Measurements from ENCODE around the gene GOLGA8A. TPM values are rescaled to one million over a fixed set of nuclear protein-coding genes. Genes with fewer than 3 reads are reported as not detected.
A peak's percentile ranks its signal among the peaks of the same experiment; 100 is the strongest.

GOLGA8A gene
- 10 to 100 TPM; 22.3 to 64.6 (median 38.7) TPM for total RNA-seq

GRCh38 chr15:34437687-34438086 lies at the start of gene GOLGA8A:
Gene GOLGA8A (minus strand): TSS chr15:34437808. CDS start chr15:34389691, 48,117 bp downstream.
- ATAC-seq (ENCODE audit: low FRiP score) (peak; percentile 65), DNase-seq (ENCODE audit: low spot score) (no peak)
- no peak for TF ChIP-seq CTCF (IDR thresholded peaks at IDR 0.05)

- DNase-seq (ENCODE audit: low spot score) = no peak
- TF ChIP-seq CTCF (IDR thresholded peaks at IDR 0.05) = no peak
- ATAC-seq (ENCODE audit: low FRiP score) = no peak
These were observed 46.0 kb upstream of the GOLGA8A start for GRCh38 chr15:34483644-34484043.

- DNase-seq (ENCODE audit: low spot score) (no peak), ATAC-seq (ENCODE audit: low FRiP score) (no peak)
- TF ChIP-seq CTCF (IDR thresholded peaks at IDR 0.05) = no peak
These were observed 43.8 kb upstream of the GOLGA8A start for GRCh38 chr15:34481370-34481769.

- no peak for TF ChIP-seq CTCF (IDR thresholded peaks at IDR 0.05)
- DNase-seq (ENCODE audit: low spot score) = no peak
- ATAC-seq (ENCODE audit: low FRiP score) = no peak
These were observed 36.2 kb upstream of the GOLGA8A start for GRCh38 chr15:34473840-34474239.

GRCh38 chr15:34472947-34473346 lies 35.3 kb upstream of the GOLGA8A start:
- ATAC-seq (ENCODE audit: low FRiP score) (no peak), DNase-seq (ENCODE audit: low spot score) (no peak)
- TF ChIP-seq CTCF (IDR thresholded peaks at IDR 0.05) = no peak

GRCh38 chr15:34470892-34471291 lies 33.3 kb upstream of the GOLGA8A start:
- TF ChIP-seq CTCF (IDR thresholded peaks at IDR 0.05) = no peak
- DNase-seq (ENCODE audit: low spot score) (no peak), ATAC-seq (ENCODE audit: low FRiP score) (no peak)

- ATAC-seq (ENCODE audit: low FRiP score) (no peak), DNase-seq (ENCODE audit: low spot score) (no peak)
- no peak for TF ChIP-seq CTCF (IDR thresholded peaks at IDR 0.05)
These were observed 32.5 kb upstream of the GOLGA8A start for GRCh38 chr15:34470091-34470490.
